ENCODE measurements around the gene THSD1. TPM values are rescaled to one million over a fixed set of nuclear protein-coding genes. Genes with fewer than 3 reads are reported as not detected.

Gene THSD1
- total and polyA plus RNA-seq, 2 experiments from 2014 or later, result 11.6 to 12.0 TPM

- WGBS, 2 experiments (ENCODE audit: low coverage in 1 of 2, low lambda C conversion rate in 2 of 2, missing lambda C conversion rate in 2 of 2), result 89 to 100% methylated on average over 1 of the region's 1 CpG
Measured at GRCh38 chr13:52383366-52383765, 22.6 kb downstream of the THSD1 start.

GRCh38 chr13:52378312-52378711 lies 27.7 kb downstream of the THSD1 start:
- in situ Hi-C loops (cut with MboI), result no loop called here
- whole genome bisulfite sequencing, 2 experiments (ENCODE audit: low coverage in 1 of 2, low lambda C conversion rate in 2 of 2, missing lambda C conversion rate in 2 of 2), result 97 to 99% methylated on average over 22 of the region's 22 CpGs
- H3K79me2 ChIP-seq (ENCODE audit: insufficient read depth), result no peaks in the 10 kb centered on the region
- H3K27me3 ChIP-seq (replicated peaks; ENCODE audit: insufficient read depth), result no peaks in the 10 kb centered on the region
- H3K4me3 ChIP-seq, result no peak overlapping the region
- no peak overlapping the region for H3K9ac ChIP-seq
- H3K4me1 ChIP-seq (ENCODE audit: insufficient read depth), result peaks cover 7% of the 10 kb centered on the region; the same call in 1 of the 2 replicates
- H3K9me3 ChIP-seq (ENCODE audit: low read depth), result no peaks in the 10 kb centered on the region
- no peak overlapping the region for H2AFZ ChIP-seq
- H3K4me2 ChIP-seq (ENCODE audit: unreplicated experiment), result no peak overlapping the region
- H3K36me3 ChIP-seq (ENCODE audit: low read depth), result 0 out of 2 replicates have a peak, but pooled peaks cover 5% of the 10 kb centered on the region
- no peak for DNase-seq
- TF ChIP-seq EZH2 (IDR thresholded peaks at IDR 0.05; ENCODE audit: insufficient read depth, poor library complexity, severe bottlenecking), result no peak
- no peak for TF ChIP-seq EZH2phosphoT487 (IDR thresholded peaks at IDR 0.05; ENCODE audit: insufficient read depth, low read depth)
- 0 out of 2 replicates have a peak, but pooled peaks cover 4% of the 10 kb centered on the region for H3F3A ChIP-seq (ENCODE audit: insufficient read depth)
- H3K27ac ChIP-seq, result no peak overlapping the region
- H3K9me2 ChIP-seq (ENCODE audit: insufficient read depth), result no peaks in the 10 kb centered on the region
- H4K20me1 ChIP-seq (ENCODE audit: insufficient read depth), result no peaks in the 10 kb centered on the region

More at GRCh38 chr13:52383366-52383765, 22.6 kb downstream of the THSD1 start:
- H2AFZ ChIP-seq, result no peak overlapping the region
- H3K4me1 ChIP-seq (ENCODE audit: insufficient read depth), result no peaks in the 10 kb centered on the region
- in situ Hi-C loops (cut with MboI), result no loop called here
- no peak for DNase-seq
- H4K20me1 ChIP-seq (ENCODE audit: insufficient read depth), result no peaks in the 10 kb centered on the region
- H3F3A ChIP-seq (ENCODE audit: insufficient read depth), result no peaks in the 10 kb centered on the region
- H3K9ac ChIP-seq, result no peak overlapping the region
- no peaks in the 10 kb centered on the region for H3K9me2 ChIP-seq (ENCODE audit: insufficient read depth)
- H3K9me3 ChIP-seq (ENCODE audit: low read depth), result no peaks in the 10 kb centered on the region
- H3K27ac ChIP-seq, result no peak overlapping the region
- no peak overlapping the region for H3K4me3 ChIP-seq
- H3K36me3 ChIP-seq (ENCODE audit: low read depth), result peaks cover 5% of the 10 kb centered on the region; the same call in 1 of the 2 replicates
- TF ChIP-seq EZH2phosphoT487 (IDR thresholded peaks at IDR 0.05; ENCODE audit: insufficient read depth, low read depth), result no peak
- TF ChIP-seq EZH2 (IDR thresholded peaks at IDR 0.05; ENCODE audit: insufficient read depth, poor library complexity, severe bottlenecking), result no peak
- H3K4me2 ChIP-seq (ENCODE audit: unreplicated experiment), result no peak overlapping the region
- no peaks in the 10 kb centered on the region for H3K27me3 ChIP-seq (replicated peaks; ENCODE audit: insufficient read depth)
- peaks cover under 1% of the 10 kb centered on the region; the same call in 1 of the 2 replicates for H3K79me2 ChIP-seq (ENCODE audit: insufficient read depth)

- Histone ChIP-seq H3K27me3 (replicated peaks; ENCODE audit: insufficient read depth) (no peaks in the 10 kb centered on the region), H3K4me2 (ENCODE audit: unreplicated experiment) (no peak overlapping the region), H3K79me2 (ENCODE audit: insufficient read depth) (no peaks in the 10 kb centered on the region), H3K9me2 (ENCODE audit: insufficient read depth) (no peaks in the 10 kb centered on the region), H3K9ac (no peak overlapping the region), H3K4me1 (ENCODE audit: insufficient read depth) (peaks cover 11% of the 10 kb centered on the region; the same call in 1 of the 2 replicates), H3K27ac (no peak overlapping the region), H3F3A (ENCODE audit: insufficient read depth) (0 out of 2 replicates have a peak, but pooled peaks cover 8% of the 10 kb centered on the region), H4K20me1 (ENCODE audit: insufficient read depth) (no peaks in the 10 kb centered on the region), H3K4me3 (no peak overlapping the region), H2AFZ (no peak overlapping the region), H3K9me3 (ENCODE audit: low read depth) (no peaks in the 10 kb centered on the region), H3K36me3 (ENCODE audit: low read depth) (0 out of 2 replicates have a peak, but pooled peaks cover 4% of the 10 kb centered on the region)
- in situ Hi-C loops (cut with MboI), result no loop called here
- DNase-seq, result no peak
- WGBS, 2 experiments (ENCODE audit: low coverage in 1 of 2, low lambda C conversion rate in 2 of 2, missing lambda C conversion rate in 2 of 2), result 98 to 99% methylated on average over 20 to 21 of the region's 21 CpGs
- TF ChIP-seq EZH2 (IDR thresholded peaks at IDR 0.05; ENCODE audit: insufficient read depth, poor library complexity, severe bottlenecking), result no peak
- TF ChIP-seq EZH2phosphoT487 (IDR thresholded peaks at IDR 0.05; ENCODE audit: insufficient read depth, low read depth), result no peak
Measured at GRCh38 chr13:52377898-52378297, 28.1 kb downstream of the THSD1 start.

GRCh38 chr13:52374873-52375411 lies 31.0 kb downstream of the THSD1 start:
- no peak overlapping the region for H3K4me3 ChIP-seq
- H4K20me1 ChIP-seq (ENCODE audit: insufficient read depth), result no peaks in the 10 kb centered on the region
- H3K9ac ChIP-seq, result no peak overlapping the region
- DNase-seq, result no peak
- no peaks in the 10 kb centered on the region for H3K79me2 ChIP-seq (ENCODE audit: insufficient read depth)
- no peaks in the 10 kb centered on the region for H3K9me3 ChIP-seq (ENCODE audit: low read depth)
- H3K9me2 ChIP-seq (ENCODE audit: insufficient read depth), result no peaks in the 10 kb centered on the region
- no peaks in the 10 kb centered on the region for H3K27me3 ChIP-seq (replicated peaks; ENCODE audit: insufficient read depth)
- H3K4me2 ChIP-seq (ENCODE audit: unreplicated experiment), result no peak overlapping the region
- H2AFZ ChIP-seq, result no peak overlapping the region
- H3K36me3 ChIP-seq (ENCODE audit: low read depth), result 0 out of 2 replicates have a peak, but pooled peaks cover 4% of the 10 kb centered on the region
- TF ChIP-seq EZH2 (IDR thresholded peaks at IDR 0.05; ENCODE audit: insufficient read depth, poor library complexity, severe bottlenecking), result no peak
- H3K4me1 ChIP-seq (ENCODE audit: insufficient read depth), result peaks cover 25% of the 10 kb centered on the region
- in situ Hi-C loops (cut with MboI), result no loop called here
- 28 to 33% methylated on average over 1 of the region's 1 CpG for WGBS, 2 experiments (ENCODE audit: low coverage in 1 of 2, low lambda C conversion rate in 2 of 2, missing lambda C conversion rate in 2 of 2)
- no peak overlapping the region for H3K27ac ChIP-seq
- H3F3A ChIP-seq (ENCODE audit: insufficient read depth), result 0 out of 2 replicates have a peak, but pooled peaks cover 9% of the 10 kb centered on the region

Measured in GM23248 (cell line).